C4-2B (cell line): ENCODE results near the gene GABARAPL1.
"Not testable (repeated sequence)": the region's sequence is repeated elsewhere in the genome, so short reads cannot be mapped to it uniquely, and the experiment has no call there.

Experiments
- H3K27ac ChIP-seq: fragments of 450-650 bp; 2 replicates; pipeline ENCODE4 v1.5.1; 2017
- CTCF ChIP-seq: fragments of 450-650 bp; conservative IDR thresholded peaks from 2 replicates; pipeline ENCODE4 v1.5.1; 2017; ENCODE audit warnings: mild to moderate bottlenecking
- ZFX ChIP-seq: fragments of 450-650 bp; IDR thresholded peaks from 2 replicates; pipeline ENCODE4 v1.6.1; 2017

The GABARAPL1 gene

DNA sequence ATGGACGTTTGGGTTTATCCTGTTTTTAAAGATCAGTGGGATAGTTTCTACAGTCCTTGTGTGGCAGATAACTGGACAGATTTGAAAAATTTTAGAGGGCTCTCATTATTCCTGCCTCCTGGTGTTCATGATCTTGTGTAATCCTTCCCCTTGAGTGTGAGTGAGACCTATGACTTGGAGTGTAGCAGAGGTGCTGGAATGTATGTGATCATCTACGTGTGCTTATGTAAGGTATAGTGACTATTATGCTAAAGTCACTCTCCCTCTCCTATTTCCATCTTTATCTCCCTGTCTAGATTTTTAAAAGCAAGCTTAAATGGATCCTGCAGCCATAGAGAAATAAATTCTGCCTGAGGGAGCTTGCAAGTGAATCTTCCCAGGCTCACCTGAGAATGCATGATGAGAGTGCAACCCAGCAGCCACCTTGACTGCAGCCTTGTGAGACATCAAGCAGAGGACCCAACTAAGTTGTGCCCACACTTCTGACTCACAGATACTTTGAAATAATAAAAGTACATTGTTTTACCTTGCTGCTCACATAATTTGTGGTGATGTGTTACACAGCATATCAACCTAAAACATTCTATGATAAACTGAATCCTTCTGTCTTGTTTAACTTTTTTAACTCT lies 37.6 kb upstream of the GABARAPL1 start:
- H3K27ac ChIP-seq = no peak overlapping the region
- no peak for TF ChIP-seq ZFX
- no peak for TF ChIP-seq CTCF

GRCh38 chr12:10175846-10176636 lies 36.6 kb upstream of the GABARAPL1 start:
- no peak overlapping the region for H3K27ac ChIP-seq
- TF ChIP-seq ZFX (no peak), CTCF (peak; percentile 8; the same call in 1 of the 2 replicates)

DNA sequence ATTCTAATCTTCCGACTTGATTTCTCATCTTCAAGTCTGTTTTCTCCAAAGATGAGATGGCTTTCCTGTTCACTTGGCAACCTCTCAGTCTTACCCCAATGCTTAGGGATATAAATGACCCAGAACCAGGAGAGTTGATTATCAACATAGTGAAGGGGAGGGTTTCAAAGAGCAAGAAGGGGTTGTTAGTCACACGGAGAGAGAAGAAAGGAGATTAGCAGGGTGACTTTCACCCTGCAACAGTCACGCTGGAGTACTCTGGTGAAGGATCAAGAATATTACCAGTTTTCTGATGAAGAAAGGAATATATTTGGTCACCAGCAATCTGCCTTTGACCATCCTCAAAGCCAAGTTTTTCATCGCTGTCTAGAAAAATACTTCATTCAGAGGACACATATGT lies 33.9 kb upstream of the GABARAPL1 start, which contains the start of gene TMEM52B:
TSS of gene TMEM52B (plus strand) at position 212 of the 400 bp plus-strand sequence. CDS start 543 bp downstream, outside the sequence.
- H3K27ac ChIP-seq = no peak within 1 kb of the TSS

GRCh38 chr12:10179776-10180181 lies 32.9 kb upstream of the GABARAPL1 start:
- H3K27ac ChIP-seq = no peak overlapping the region
- no peak for TF ChIP-seq ZFX

More for the DNA sequence above, 33.9 kb upstream of the GABARAPL1 start, which contains the start of gene TMEM52B:
- no peak for TF ChIP-seq CTCF

- no peak for TF ChIP-seq ZFX
- TF ChIP-seq CTCF = no peak
- no peak overlapping the region for H3K27ac ChIP-seq
These were observed 30.2 kb upstream of the GABARAPL1 start for GRCh38 chr12:10182354-10183049.

GRCh38 chr12:10184261-10184843 lies 28.3 kb upstream of the GABARAPL1 start:
- TF ChIP-seq CTCF = no peak
- no peak for TF ChIP-seq ZFX
- no peak overlapping the region for H3K27ac ChIP-seq

GRCh38 chr12:10186299-10186698 lies 26.4 kb upstream of the GABARAPL1 start:
- no peak overlapping the region for H3K27ac ChIP-seq
- TF ChIP-seq ZFX (no peak), CTCF (no peak)

DNA sequence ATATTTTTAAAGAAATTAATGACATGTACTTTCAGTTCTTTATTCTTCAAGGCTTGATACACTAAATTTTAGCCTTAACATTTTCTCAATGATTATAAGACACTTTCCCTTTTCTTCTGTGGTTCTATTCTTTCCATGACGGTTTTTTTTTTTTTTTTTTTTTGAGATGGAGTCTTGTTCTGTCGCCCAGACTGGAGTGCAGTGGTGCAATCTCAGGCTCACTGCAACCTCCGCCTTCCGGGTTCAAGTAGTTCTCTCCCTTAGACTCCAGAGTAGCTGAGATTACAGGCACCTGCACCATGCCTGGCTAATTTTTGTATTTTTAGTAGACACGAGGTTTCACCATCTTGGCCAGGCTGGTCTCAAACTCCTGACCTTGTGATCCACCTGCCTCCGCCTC lies 25.7 kb upstream of the GABARAPL1 start:
- not testable (repeated sequence) for H3K27ac ChIP-seq
